Hippocampal formation (tissue), 2 donors: ENCODE measurements around the gene RNASE1.

Experiments
- DNase-seq, 2 donors: peaks; one replicate each; lab custom pipeline; 2025; lab: John Stamatoyannopoulos, UW

RNASE1 gene

GRCh38 chr14:20807304-20808161 lies 4.9 kb upstream of the RNASE1 start:
- no peak for DNase-seq

- no peak for DNase-seq
Observed at GRCh38 chr14:20805485-20805884, 2.8 kb upstream of the RNASE1 start.

DNA sequence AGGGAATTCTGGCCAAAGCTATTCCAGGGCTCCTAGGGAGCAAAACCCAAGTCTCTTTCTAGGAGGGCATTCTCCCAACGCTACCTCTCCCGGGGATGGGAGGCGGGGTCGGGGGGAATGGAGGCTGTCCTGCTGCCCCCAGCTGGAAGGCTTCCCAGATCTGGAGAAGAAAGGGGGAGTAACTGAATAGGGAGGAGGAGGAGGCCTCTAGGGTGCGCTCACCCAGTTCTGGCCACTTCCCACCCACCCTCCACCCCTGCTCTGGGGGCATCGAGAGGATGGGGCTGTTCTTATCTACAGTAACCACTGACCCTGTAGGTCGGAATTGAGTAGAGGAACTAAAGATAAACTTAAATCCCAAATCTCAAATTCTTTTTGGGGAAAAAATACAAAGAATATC lies 579 bp upstream of the RNASE1 start:
- peak; percentile 44 to 64 for DNase-seq

DNA sequence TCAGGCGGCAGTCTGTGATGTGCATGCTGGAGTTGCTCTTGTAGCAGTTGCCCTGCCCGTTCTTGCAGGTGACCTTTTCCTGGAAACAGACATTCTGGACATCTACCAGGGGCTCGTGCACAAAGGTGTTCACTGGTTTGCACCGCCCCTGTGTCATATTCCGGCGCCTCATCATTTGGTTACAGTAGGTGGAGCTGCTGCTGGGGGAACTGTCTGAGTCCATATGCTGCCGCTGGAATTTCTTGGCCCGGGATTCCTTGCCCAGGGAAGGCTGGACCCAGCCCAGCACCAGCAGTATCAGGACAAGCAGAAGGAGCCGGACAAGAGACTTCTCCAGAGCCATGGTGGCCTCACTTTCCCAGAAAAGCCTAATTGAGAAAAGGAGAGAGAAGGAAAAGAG lies 918 bp downstream of the RNASE1 start:
- peak; percentile 53 to 61 for DNase-seq

- peak; percentile 32 to 54 for DNase-seq
Observed at GRCh38 chr14:20799892-20800544, 2.6 kb downstream of the RNASE1 start.

DNA sequence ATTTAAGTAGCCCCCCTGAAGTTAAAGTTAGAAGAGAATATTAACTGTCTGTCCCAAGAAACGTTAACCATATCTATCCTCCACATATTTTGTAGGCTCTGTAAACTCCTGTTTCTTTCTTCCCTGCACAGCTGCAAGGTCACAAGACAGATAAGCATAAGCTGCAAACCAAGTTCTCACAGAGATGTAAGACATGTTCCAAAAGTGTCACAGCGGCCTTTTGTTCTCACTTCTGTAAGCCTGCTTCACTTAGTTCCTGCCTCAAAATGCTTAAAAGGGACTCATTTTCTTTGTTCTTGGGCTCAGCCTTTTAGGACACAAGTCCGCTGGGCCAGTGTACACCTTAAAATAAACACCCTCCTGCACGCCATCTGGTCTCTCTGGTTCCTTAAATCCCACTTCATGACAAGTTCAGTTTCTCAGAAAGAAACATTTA lies 3.2 kb downstream of the RNASE1 start:
- peak in 1 of 2 donors; percentile 48 for DNase-seq

DNA sequence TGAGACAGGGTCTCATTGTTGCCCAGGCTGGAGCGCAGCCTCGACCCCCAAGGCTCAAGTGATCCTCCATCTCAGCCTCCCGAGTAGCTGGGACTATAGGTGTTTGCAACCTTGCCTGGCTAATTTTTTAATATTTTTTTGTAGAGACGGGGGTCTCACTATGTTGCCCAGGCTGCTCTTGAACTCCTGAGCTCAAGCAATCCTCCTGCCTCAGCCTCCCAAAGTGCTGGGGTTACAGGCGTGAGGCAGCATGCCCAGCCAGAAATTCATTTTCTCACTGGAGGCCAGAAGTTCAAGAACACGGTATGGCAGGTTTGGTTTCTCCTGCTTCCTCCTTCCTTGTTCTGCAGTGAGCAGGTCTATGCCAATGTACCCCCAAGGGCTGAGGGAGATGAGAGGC lies 3.7 kb downstream of the RNASE1 start:
- DNase-seq = no peak

DNA sequence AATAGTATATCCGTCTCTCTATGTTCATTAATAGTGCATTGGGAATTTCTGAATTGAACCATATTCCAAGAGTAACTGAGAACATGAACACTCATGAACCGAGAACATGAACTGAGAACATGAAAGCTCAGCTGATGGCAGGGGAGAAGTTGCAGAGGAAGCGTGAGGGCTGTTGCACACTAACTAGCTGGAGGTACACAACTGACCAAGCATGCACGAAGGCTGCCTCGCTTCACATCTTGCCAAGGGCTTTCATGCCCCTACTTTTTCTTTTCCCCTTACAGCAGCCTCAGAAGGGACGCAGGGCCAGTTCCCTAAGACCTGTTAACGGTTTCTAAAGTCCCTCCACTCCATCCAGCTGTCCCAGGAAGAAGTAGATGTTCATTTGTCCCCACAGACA lies 4.3 kb downstream of the RNASE1 start:
- DNase-seq = no peak

- DNase-seq = no peak
Observed at GRCh38 chr14:20797164-20797563, 5.5 kb downstream of the RNASE1 start.

- no peak for DNase-seq
Observed at GRCh38 chr14:20794644-20795369, 7.8 kb downstream of the RNASE1 start.

GRCh38 chr14:20792556-20792955 lies 10.1 kb downstream of the RNASE1 start:
- no peak for DNase-seq

DNA sequence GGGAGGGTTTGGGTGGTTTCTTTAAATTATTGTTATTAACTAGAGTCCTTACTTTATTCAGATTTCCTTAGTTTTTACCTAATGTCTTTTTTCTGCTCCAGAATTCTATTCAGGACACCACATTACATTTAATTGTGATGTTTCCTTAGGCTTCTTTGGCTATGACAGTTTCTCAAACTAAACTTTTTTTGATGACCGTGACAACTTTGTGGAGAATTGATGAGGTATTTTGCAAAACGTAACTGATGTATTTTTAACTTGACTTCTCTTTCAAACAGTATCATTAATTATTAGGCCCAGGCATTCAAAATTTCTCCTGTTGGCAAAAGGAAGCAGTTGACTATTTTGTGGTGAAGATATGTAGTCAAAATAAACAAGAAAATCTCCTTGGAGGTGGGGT lies 11.0 kb downstream of the RNASE1 start:
- no peak for DNase-seq

DNA sequence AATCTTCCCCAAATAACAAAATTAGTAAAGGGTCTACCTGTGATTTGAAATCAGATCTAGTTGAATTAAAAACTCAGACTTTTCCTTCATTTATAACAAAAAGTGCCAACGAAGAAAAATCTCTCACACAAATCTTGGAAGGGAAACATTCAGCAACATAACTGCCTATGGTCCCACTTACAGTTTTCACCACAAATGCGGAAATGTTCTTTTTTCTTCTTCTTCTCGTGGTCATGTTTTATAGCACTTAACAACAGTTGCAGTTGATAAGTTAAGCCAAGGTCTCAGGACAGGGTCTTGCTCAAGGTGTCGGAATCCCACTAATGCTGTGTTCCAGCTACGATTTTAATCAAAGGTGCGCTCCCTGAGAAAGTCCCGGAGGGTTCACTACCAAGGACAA lies 11.5 kb downstream of the RNASE1 start:
- DNase-seq = no peak

- no peak for DNase-seq
Observed at GRCh38 chr14:20790464-20791116, 12.1 kb downstream of the RNASE1 start.

DNA sequence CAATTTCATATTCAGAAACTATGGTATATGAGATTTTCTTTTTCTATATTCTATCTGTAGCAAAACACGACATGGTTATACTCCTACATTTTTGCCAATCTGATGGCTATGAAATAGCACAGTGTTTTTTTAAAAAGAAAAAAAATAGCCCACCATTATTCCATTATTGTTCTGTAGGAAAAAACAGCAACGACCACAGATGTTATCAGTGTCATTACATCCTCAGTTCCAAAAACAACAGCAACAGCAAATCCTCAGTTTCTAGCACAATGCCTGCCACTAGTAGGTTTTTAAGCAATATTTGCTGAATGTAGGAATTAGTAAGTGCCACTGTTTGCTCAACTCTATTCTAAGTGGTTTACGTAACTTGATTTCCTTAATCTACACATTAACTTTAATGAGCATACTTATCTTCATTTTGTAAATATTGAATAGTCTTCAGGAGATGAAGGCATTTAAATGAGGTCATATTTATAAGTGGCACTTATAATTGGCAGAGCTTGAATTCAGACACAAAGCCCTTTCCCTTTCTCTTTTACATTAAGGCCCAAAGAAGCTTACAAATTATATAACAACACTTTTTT lies 13.3 kb downstream of the RNASE1 start:
- no peak for DNase-seq

GRCh38 chr14:20787025-20787424 lies 15.6 kb downstream of the RNASE1 start:
- DNase-seq = no peak

DNA sequence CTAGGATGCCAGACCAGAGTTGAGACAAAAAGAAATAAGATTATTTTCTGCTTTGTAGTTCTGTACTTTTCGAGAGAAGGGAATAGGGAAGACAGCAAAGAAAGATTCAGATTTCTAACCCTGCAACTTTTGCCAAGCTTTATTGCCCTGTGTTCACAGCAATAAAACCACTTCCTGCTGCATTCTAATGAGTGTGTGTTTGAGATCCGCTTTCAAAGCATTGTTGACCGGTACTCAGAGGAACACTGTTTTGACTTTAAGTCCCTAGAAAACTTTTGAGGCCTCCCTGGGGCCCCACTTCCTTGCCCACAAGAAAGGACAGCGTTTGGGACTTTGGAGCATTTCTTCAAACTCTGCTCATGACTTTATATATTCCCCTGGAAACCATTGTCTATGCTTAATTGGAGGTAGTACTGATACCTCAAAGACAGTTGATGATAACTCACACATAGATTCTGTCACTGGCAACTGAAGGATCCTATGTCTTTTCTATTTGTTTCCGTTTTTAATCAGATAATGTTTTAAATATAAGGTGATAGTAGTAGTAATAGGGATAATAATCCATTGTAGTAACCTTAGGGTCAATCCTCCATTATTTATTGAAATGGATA lies 20.3 kb downstream of the RNASE1 start:
- peak in 1 of 2 donors; percentile 42 for DNase-seq

GRCh38 chr14:20781803-20782202 lies 20.8 kb downstream of the RNASE1 start:
- DNase-seq = no peak

- DNase-seq = no peak
Observed at GRCh38 chr14:20775901-20776300, 26.7 kb downstream of the RNASE1 start.

DNA sequence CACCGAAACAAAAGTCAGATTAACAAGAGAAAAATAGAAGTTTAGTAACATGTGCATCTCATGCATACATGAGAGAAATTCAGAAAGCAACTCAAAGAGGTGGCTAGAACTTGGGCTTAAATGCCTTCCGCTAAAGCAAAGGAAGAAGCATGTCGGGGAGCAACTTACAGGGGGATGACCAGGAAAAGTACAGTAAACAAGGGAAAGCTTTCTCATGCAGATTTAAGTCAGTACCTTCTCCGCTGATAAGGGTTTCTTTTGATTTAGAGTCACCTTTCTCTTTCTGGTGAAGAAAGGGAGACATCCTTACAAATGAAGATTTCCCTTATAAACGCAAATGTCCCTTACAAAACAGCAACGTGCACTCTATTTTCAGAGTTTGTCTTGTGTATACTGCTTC lies 27.6 kb downstream of the RNASE1 start:
- DNase-seq = no peak

DNA sequence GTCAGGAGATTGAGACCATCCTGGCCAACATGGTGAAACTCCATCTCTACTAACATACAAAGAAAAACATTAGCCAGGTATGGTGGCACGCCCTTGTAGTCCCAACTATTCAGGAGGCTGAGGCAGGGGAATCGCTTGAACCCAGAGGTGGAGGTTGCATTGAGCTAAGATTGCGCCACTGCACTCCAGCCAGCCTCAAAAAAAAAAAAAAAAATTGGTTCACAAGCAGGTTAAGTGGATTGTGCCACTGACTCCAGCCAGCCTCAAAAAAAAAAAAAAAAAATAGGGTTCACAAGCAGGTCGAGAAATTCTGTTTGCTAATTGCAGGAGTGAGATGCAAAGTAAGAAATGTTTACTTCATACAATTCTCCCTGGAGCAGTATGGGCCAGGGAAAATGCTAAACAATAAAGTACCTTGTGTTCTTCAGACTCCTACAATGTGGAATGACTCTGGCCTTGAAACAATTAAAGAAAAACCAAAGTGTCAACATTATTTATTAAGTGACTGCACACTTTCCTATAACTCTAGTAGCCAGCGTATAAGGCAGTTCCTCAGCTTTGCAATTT lies 28.3 kb downstream of the RNASE1 start:
- DNase-seq = no peak
